Breast epithelium (tissue), 3 donors: ENCODE measurements around the gene STAT1.

Experiments used
- POLR2A ChIP-seq: fragments of 450-650 bp; IDR thresholded peaks from one replicate; pipeline ENCODE4 v1.6.1; 2016; ENCODE audit warnings: antibody characterized with exemption, mild to moderate bottlenecking, moderate library complexity
- POLR2AphosphoS5 ChIP-seq, 3 donors: sonication (generic); formaldehyde crosslinking; IDR thresholded peaks; one replicate each; pipeline ENCODE4 v1.6.1; 2017; ENCODE audit warnings: antibody characterized with exemption in 3 of 3
- TF ChIP-seq, protein P1 (sequence below), 3 donors: fragments of 450-650 bp; IDR thresholded peaks; one replicate each; pipeline ENCODE4 v1.5.1; 2016 to 2017; ENCODE audit warnings: antibody characterized with exemption in 3 of 3, mild to moderate bottlenecking in 3 of 3, moderate library complexity in 3 of 3

GRCh38 chr2:191008286-191008685 is 5.7 kb downstream of the STAT1 start:
- TF ChIP-seq, protein P1, sequence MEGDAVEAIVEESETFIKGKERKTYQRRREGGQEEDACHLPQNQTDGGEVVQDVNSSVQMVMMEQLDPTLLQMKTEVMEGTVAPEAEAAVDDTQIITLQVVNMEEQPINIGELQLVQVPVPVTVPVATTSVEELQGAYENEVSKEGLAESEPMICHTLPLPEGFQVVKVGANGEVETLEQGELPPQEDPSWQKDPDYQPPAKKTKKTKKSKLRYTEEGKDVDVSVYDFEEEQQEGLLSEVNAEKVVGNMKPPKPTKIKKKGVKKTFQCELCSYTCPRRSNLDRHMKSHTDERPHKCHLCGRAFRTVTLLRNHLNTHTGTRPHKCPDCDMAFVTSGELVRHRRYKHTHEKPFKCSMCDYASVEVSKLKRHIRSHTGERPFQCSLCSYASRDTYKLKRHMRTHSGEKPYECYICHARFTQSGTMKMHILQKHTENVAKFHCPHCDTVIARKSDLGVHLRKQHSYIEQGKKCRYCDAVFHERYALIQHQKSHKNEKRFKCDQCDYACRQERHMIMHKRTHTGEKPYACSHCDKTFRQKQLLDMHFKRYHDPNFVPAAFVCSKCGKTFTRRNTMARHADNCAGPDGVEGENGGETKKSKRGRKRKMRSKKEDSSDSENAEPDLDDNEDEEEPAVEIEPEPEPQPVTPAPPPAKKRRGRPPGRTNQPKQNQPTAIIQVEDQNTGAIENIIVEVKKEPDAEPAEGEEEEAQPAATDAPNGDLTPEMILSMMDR (IDR thresholded peaks at IDR 0.05) = no peak
- TF ChIP-seq POLR2A (no peak), POLR2AphosphoS5 (IDR thresholded peaks at IDR 0.05) (no peak)
